Heart left ventricle (tissue), 16 donors: ENCODE data around the gene AGA. TPM values are rescaled to one million over a fixed set of nuclear protein-coding genes. Genes with fewer than 3 reads are reported as not detected.

Experiments
- ATAC-seq, 4 donors: fragments of 200-7000 bp; cut with Tn5 transposase; one replicate each; pipeline ENCODE4 v1.9.1; 2020 to 2022; ENCODE audit warnings: moderate library complexity in 4 of 4, mild to moderate bottlenecking in 3 of 4, moderate number of reproducible peaks in 1 of 4
- DNase-seq, 5 donors: peaks; one replicate each; pipeline ENCODE4 v3.0.0-alpha.2; 2020
- H3K27ac ChIP-seq, 12 donors: fragments of 200-600 bp; sonication (generic) in 4 of 12; one replicate each; pipeline versions ENCODE4 v1.5.0 to v1.8.0; 2016 to 2022; ENCODE audit warnings: mild to moderate bottlenecking in 2 of 12
- H3K27me3 ChIP-seq, 9 donors: fragments of 200-600 bp; sonication (generic) in 2 of 9; one replicate each; pipeline versions ENCODE4 v1.5.1 to v1.8.0; 2016 to 2022; ENCODE audit warnings: mild to moderate bottlenecking in 3 of 9
- H3K36me3 ChIP-seq, 9 donors: fragments of 200-600 bp; sonication (generic) in 2 of 9; one replicate each; pipeline versions ENCODE4 v1.5.0 to v1.8.0; 2018 to 2022; ENCODE audit warnings: mild to moderate bottlenecking in 2 of 9
- H3K4me1 ChIP-seq, 12 donors: fragments of 200-600 bp; sonication (generic) in 4 of 12; one replicate each; pipeline versions ENCODE4 v1.5.0 to v1.8.0; 2016 to 2022; ENCODE audit warnings: mild to moderate bottlenecking in 3 of 12
- H3K4me3 ChIP-seq, 12 donors: fragments of 200-600 bp; sonication (generic) in 4 of 12; one replicate each; pipeline versions ENCODE4 v1.5.0 to v1.8.0; 2017 to 2022; ENCODE audit warnings: mild to moderate bottlenecking in 9 of 12, moderate library complexity in 4 of 12
- H3K9me3 ChIP-seq, 12 donors: fragments of 200-600 bp; sonication (generic) in 4 of 12; one replicate each; pipeline versions ENCODE4 v1.5.0 to v1.8.0; 2016 to 2022; ENCODE audit warnings: mild to moderate bottlenecking in 1 of 12
- POLR2A ChIP-seq, 2 donors: fragments of 450-650 bp; IDR thresholded peaks; one replicate each; pipeline ENCODE4 v1.6.1; 2017; ENCODE audit warnings: antibody characterized with exemption in 2 of 2, mild to moderate bottlenecking in 2 of 2, moderate library complexity in 2 of 2
- WGBS, 4 donors: extraction: QIAGEN DNeasy Blood & Tissue Kit in 2 of 4; methylation state at CpG; one replicate each; pipeline versions ENCODE4 v1.1.5 to v1.1.7; 2013 to 2018; 5-methylcytosine and 5-hydroxymethylcytosine counted together
- intact Hi-C, 10 donors: fragments of 100-400 bp; cut with DNase I; formaldehyde crosslinking; loops; one replicate each; pipeline versions ENCODE4 v1.11.1 to v1.14.2; 2022
- polyA plus RNA-seq, 2 donors: library from polyadenylated mRNA; stranded (reverse); fragments of 200-250 nt; gene quantifications; one replicate each; pipeline ENCODE4 v1.2.3, GENCODE V29; 2013
- total RNA-seq, 9 donors: library from RNA; depleted of rRNA in 2 of 9; stranded (reverse); fragments of >200 nt in 2 of 9; fragmentation: NEBNext Ultra II Directional in 3 of 9; extraction: Animal tissue kit (Norgen Biotek cat#: 25700) in 3 of 9; gene quantifications; one replicate each; pipeline versions ENCODE4 v1.1.0 to v1.2.4, GENCODE V29; 2016 to 2023
- TF ChIP-seq, protein P1 (sequence below), 12 donors: fragments of 200-600 bp; sonication (generic) in 4 of 12; IDR thresholded peaks; one replicate each; pipeline versions ENCODE4 v1.5.0 to v1.8.0; 2018 to 2022; ENCODE audit warnings: antibody characterized with exemption in 12 of 12, mild to moderate bottlenecking in 5 of 12
- donor health status: ischemic (EF 13 %, LVEDD 7.1; RV severe dilation, severe dysfunction).
- donor health status: healthy with polysubstance abuse.
- donor health status: DM: no; HTN: yes; CAD: no.
- donor health status: DM: no; HTN: no; CAD: no.
- donor health status: ischemic (EF 25% LVEDD 6.9; RV normal size, moderate dysfunction).
- donor health status: ischemic (EF 25% LVEDD 5.7; RV mildly dilated, moderate dysfunction).
- donor health status: healthy.
- donor health status: DM: yes; HTN: yes; CAD: no.
- donor health status: ischemic (EF 35%, LVEDD 5.7; RV mildly dilated, moderate dysfunction).
- donor health status: nonischemic (EF 11% LVEDD 7.7; RV severe dilation, severe dysfunction).
- donor health status: DM: yes; HTN: yes; CAD: no.
- donor health status: PGD.
- donor health status: ischemic (EF 29% LVEDD 5.4; RV normal size, mild dysfunction).
- donor health status: nonischemic (EF 23%, LVEDD 6.1; RV moderate dilation, normal function).

AGA gene
- total and polyA plus RNA-seq, 11 donors: 3.8 to 13.4 (median 8.0) TPM

GRCh38 chr4:177483760-177484159 lies 41.5 kb upstream of the AGA start:
- Histone ChIP-seq H3K36me3 (no peaks in the 10 kb centered on the region), H3K4me1 (peaks cover 0 to 5% (median 0%) of the 10 kb centered on the region in 12 donors), H3K9me3 (no peaks in the 10 kb centered on the region), H3K4me3 (no peak overlapping the region), H3K27me3 (no peaks in the 10 kb centered on the region), H3K27ac (no peak overlapping the region)
- TF ChIP-seq, protein P1, sequence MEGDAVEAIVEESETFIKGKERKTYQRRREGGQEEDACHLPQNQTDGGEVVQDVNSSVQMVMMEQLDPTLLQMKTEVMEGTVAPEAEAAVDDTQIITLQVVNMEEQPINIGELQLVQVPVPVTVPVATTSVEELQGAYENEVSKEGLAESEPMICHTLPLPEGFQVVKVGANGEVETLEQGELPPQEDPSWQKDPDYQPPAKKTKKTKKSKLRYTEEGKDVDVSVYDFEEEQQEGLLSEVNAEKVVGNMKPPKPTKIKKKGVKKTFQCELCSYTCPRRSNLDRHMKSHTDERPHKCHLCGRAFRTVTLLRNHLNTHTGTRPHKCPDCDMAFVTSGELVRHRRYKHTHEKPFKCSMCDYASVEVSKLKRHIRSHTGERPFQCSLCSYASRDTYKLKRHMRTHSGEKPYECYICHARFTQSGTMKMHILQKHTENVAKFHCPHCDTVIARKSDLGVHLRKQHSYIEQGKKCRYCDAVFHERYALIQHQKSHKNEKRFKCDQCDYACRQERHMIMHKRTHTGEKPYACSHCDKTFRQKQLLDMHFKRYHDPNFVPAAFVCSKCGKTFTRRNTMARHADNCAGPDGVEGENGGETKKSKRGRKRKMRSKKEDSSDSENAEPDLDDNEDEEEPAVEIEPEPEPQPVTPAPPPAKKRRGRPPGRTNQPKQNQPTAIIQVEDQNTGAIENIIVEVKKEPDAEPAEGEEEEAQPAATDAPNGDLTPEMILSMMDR (IDR thresholded peaks at IDR 0.05): no peak
- no peak for TF ChIP-seq POLR2A (IDR thresholded peaks at IDR 0.05)
- DNase-seq (no peak), ATAC-seq (no peak)
- intact Hi-C loops: no loop called here
- 74 to 85% (median 78%) methylated on average over 3 of the region's 3 CpGs for WGBS, 4 donors

GRCh38 chr4:177483271-177483670 lies 41.0 kb upstream of the AGA start:
- no peak overlapping the region for H3K27ac ChIP-seq
- H3K4me3 ChIP-seq: no peak overlapping the region
- 54 to 73% (median 62%) methylated on average over 1 of the region's 1 CpG for WGBS, 4 donors
- DNase-seq (no peak), ATAC-seq (no peak)
- TF ChIP-seq POLR2A (IDR thresholded peaks at IDR 0.05): no peak
- TF ChIP-seq, protein P1 (IDR thresholded peaks at IDR 0.05): no peak
- H3K36me3 ChIP-seq: no peaks in the 10 kb centered on the region
- intact Hi-C loops: no loop called here
- peaks cover 0 to 5% (median 0%) of the 10 kb centered on the region in 12 donors for H3K4me1 ChIP-seq
- no peaks in the 10 kb centered on the region for H3K27me3 ChIP-seq
- H3K9me3 ChIP-seq: no peaks in the 10 kb centered on the region

- DNase-seq (no peak), ATAC-seq (no peak)
- intact Hi-C loops: no loop called here
- TF ChIP-seq, protein P1 (IDR thresholded peaks at IDR 0.05): no peak
- no peak for TF ChIP-seq POLR2A (IDR thresholded peaks at IDR 0.05)
- H3K36me3 ChIP-seq: no peaks in the 10 kb centered on the region
- no peak overlapping the region for H3K27ac ChIP-seq
- no peaks in the 10 kb centered on the region for H3K9me3 ChIP-seq
- H3K4me1 ChIP-seq: peaks cover 0 to 5% (median 0%) of the 10 kb centered on the region in 12 donors
- no peaks in the 10 kb centered on the region for H3K27me3 ChIP-seq
- H3K4me3 ChIP-seq: no peak overlapping the region
Measured at GRCh38 chr4:177482367-177482766, 40.1 kb upstream of the AGA start.

DNA sequence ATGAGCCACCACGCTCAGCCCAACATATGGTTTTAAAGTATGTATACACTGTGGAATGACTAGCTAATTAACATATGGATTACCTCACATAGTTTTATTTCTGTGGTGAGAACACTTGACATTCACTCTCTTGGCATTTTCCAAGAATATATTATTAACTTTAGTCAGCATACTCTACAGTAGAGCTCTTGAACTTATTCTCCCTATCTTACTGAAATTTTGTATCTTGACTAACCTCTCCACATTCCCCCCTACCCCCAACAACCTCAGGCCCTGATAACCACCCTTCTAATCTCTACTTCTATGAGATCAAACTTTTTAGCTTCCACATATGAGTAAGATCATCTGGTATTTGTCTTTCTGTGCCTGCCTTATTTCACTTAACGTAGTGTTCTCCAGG lies 38.6 kb upstream of the AGA start:
- intact Hi-C loops: no loop called here
- no peak for ATAC-seq
- peaks cover 0 to 5% (median 0%) of the 10 kb centered on the region in 12 donors for H3K4me1 ChIP-seq
- no peak overlapping the region for H3K4me3 ChIP-seq
- no peaks in the 10 kb centered on the region for H3K27me3 ChIP-seq
- WGBS, 4 donors: 92 to 97% (median 94%) methylated on average over 2 of the region's 2 CpGs
- DNase-seq: no peak
- no peaks in the 10 kb centered on the region for H3K9me3 ChIP-seq
- H3K36me3 ChIP-seq: no peaks in the 10 kb centered on the region
- TF ChIP-seq, protein P1 (IDR thresholded peaks at IDR 0.05): no peak
- no peak for TF ChIP-seq POLR2A (IDR thresholded peaks at IDR 0.05)
- H3K27ac ChIP-seq: no peak overlapping the region
